Astrocyte of the spinal cord (primary cell): Measurements from ENCODE around the gene PSAT1.
A peak's percentile ranks its signal among the peaks of the same experiment; 100 is the strongest.

Experiments used
- DNase-seq: peaks from one replicate; pipeline ENCODE4 v3.0.0; 2011; ENCODE audit warnings: low read depth, low spot score
- H3K4me3 ChIP-seq: 2 replicates; pipeline ENCODE4 v1.5.1; 2011; ENCODE audit warnings: low read depth, mild to moderate bottlenecking, low read length, moderate library complexity
- in situ Hi-C: cut with HindIII; loops from 2 replicates; pipeline ENCODE4 v1.10.0; 2017; ENCODE audit warnings: low sequenced_read_pairs
- TF ChIP-seq, protein P1 (sequence below): IDR thresholded peaks from 2 replicates; pipeline ENCODE4 v1.5.1; 2012; ENCODE audit warnings: low read depth, mild to moderate bottlenecking, low read length, inconsistent platforms

PSAT1 gene

DNA sequence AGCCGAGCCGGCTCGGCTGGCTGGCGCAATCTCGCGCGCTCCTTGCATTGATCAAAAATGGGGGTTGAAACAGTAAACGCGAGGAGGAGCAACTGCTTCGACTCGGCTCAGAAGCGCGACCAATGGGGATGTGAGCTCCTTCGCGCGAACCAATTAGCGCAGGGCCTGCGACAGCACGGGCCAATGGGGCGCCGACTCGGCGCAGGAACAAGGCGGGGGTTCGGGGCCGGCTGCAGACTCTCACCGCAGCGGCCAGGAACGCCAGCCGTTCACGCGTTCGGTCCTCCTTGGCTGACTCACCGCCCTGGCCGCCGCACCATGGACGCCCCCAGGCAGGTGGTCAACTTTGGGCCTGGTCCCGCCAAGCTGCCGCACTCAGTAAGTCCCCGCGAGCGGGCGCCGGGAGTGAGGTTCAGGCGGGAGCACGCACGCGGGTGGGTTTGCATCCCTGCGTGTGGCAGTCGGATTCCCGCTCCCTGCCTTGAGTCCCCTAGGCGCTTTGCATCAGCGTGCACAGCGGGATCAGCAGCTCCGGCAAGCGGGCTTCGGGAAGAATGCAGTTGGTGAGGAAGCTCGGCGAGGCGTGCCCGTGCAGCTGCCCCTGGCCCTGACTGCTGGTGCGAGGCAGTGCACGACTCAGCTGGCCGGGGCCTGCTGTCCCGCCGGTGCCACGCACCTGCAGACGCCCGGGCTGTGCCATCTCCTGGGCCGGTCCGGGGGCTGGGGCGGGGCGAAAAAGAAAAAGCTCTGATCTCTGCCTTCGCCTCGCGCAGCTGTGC lies at the start of gene PSAT1:
PSAT1 (plus strand) TSS at position 233 of the 779 bp plus-strand sequence; CDS start at position 319, 86 bp downstream.
- peak within 1 kb of the TSS; percentile 87 for H3K4me3 ChIP-seq
- peak; percentile 98 for DNase-seq
- TF ChIP-seq, protein P1, sequence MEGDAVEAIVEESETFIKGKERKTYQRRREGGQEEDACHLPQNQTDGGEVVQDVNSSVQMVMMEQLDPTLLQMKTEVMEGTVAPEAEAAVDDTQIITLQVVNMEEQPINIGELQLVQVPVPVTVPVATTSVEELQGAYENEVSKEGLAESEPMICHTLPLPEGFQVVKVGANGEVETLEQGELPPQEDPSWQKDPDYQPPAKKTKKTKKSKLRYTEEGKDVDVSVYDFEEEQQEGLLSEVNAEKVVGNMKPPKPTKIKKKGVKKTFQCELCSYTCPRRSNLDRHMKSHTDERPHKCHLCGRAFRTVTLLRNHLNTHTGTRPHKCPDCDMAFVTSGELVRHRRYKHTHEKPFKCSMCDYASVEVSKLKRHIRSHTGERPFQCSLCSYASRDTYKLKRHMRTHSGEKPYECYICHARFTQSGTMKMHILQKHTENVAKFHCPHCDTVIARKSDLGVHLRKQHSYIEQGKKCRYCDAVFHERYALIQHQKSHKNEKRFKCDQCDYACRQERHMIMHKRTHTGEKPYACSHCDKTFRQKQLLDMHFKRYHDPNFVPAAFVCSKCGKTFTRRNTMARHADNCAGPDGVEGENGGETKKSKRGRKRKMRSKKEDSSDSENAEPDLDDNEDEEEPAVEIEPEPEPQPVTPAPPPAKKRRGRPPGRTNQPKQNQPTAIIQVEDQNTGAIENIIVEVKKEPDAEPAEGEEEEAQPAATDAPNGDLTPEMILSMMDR = no peak
- in situ Hi-C loops = no loop called here

DNA sequence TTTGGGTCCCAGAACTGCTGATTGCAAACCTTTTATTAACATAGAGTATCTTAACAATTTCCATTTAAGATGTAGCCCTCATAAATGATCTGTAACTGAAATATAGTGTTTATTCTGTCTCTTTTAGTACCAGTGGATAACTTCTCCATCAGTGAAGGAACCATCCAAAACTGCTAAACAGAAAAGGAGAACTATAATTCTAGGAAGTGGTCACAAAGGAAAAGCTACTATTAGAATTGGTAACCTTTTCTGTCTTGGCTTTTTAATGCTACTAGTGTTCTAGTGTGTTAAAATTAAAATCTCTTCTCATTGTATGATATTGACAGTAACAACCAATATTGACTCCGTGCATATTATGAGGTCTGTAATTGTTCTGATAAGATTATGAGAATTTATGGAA lies 48.3 kb upstream of the PSAT1 start:
- in situ Hi-C loops = no loop called here
- no peak overlapping the region for H3K4me3 ChIP-seq
- no peak for DNase-seq
- TF ChIP-seq, protein P1 = no peak

DNA sequence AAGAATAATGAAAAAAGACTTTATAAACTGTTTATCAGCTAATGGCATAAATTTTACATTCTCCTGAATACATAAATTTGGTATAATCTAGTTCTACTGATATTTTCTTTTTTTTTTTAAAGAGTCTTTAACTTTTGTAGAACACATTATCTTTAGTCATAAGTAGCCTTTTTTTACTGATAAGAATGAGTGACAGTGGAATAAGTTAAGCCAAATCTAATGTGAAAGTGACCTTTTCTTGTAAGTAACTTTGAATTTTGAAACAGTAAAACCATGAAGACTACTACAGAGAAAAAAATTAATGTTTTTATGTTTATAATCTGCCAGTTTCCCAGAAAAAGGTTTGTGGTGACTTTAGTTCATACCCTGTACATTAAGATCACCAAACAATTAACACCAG lies 47.4 kb upstream of the PSAT1 start:
- H3K4me3 ChIP-seq = no peak overlapping the region
- in situ Hi-C loops = no loop called here
- TF ChIP-seq, protein P1 = no peak
- DNase-seq = no peak

DNA sequence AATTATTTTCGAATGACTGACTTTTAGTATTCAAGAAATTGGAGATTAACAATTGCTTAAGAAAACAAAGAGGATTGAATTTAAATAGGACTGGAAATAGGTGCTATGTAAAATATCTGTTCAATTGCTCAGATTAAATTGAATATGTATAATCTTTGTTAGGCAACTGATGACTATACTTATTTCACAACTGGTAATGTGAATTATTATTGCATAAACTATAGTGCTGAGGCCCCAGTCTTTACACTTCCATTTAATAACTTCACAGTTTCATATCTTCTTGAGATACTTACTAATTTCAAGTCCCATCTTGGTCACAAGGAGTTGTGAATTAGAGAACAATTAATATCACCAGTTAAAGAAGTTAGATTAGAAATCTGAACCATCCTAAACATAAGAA lies 44.3 kb upstream of the PSAT1 start:
- TF ChIP-seq, protein P1 = no peak
- no peak overlapping the region for H3K4me3 ChIP-seq
- in situ Hi-C loops = no loop called here
- no peak for DNase-seq

DNA sequence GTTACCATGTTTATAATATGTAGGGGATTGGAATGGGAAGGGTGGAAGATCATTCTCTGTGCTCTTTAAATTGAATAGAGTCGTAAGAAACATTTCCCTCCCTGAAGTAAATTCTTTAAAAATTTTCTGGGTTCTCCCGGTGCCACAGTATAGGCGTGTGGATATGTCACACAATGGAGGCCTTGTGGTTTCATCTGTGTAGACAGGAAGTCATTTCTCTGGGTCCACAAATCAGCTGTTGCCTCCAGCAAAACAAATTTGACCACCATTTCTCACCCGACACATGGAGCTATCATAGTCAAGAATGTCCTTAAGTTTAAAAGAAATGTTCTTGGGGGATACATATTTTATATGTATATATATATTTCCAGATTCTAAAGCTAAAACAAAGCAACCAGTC lies 43.6 kb upstream of the PSAT1 start:
- TF ChIP-seq, protein P1 = no peak
- no peak for DNase-seq
- in situ Hi-C loops = no loop called here
- H3K4me3 ChIP-seq = no peak overlapping the region

DNA sequence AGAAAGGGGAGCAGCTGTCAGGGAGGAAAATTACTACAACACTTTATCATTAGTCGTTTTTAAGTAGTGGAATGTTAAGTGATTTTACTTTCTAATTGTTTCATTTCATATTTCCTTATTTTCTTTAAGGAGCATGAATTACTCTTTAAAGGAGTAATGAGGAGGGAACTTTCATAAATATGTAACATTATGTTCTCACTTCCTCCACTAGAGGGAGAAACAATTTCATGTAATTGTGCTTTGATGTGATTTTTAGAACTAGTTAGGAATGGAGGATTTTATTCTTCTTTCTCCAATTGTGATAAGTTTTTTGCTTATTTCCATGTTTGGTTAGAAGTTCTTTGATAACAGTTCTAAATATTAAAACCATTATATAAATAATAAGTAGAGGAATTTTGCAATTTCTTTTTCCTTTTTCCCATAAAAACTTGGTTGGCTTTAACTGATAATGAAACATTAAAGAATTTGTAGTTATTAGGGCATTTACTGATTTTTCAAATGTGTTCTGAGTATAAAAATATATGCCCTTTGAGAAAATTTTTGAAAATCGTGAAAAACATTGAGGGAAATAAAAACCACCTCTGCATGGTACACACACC lies 35.4 kb upstream of the PSAT1 start:
- no peak overlapping the region for H3K4me3 ChIP-seq
- TF ChIP-seq, protein P1 = peak; percentile 48
- DNase-seq = peak; percentile 46
- in situ Hi-C loops = no loop called here
